Fibroblast of lung (primary cell): Measurements from ENCODE around the gene HNRNPA3.
"Not testable (repeated sequence)": the region's sequence is repeated elsewhere in the genome, so short reads cannot be mapped to it uniquely, and the experiment has no call there.

ENCODE experiments used
- EZH2 ChIP-seq: IDR thresholded peaks from 2 replicates; pipeline ENCODE4 v1.5.1; 2012; ENCODE audit warnings: low read length, control low read depth, mild to moderate bottlenecking; ENCODE audit errors: missing control alignments
- TF ChIP-seq, protein P1 (sequence below), 2 donors: IDR thresholded peaks in 1 of 2; conservative IDR thresholded peaks in 1 of 2; 1 replicate in 1 of 2; 2 replicates in 1 of 2; pipeline ENCODE4 v1.5.1; 2011 to 2012; ENCODE audit warnings: low read length in 2 of 2, control low read depth in 1 of 2, inconsistent platforms in 1 of 2, low read depth in 1 of 2, mild to moderate bottlenecking in 1 of 2

- TF ChIP-seq EZH2: not testable (repeated sequence)
- TF ChIP-seq, protein P1, sequence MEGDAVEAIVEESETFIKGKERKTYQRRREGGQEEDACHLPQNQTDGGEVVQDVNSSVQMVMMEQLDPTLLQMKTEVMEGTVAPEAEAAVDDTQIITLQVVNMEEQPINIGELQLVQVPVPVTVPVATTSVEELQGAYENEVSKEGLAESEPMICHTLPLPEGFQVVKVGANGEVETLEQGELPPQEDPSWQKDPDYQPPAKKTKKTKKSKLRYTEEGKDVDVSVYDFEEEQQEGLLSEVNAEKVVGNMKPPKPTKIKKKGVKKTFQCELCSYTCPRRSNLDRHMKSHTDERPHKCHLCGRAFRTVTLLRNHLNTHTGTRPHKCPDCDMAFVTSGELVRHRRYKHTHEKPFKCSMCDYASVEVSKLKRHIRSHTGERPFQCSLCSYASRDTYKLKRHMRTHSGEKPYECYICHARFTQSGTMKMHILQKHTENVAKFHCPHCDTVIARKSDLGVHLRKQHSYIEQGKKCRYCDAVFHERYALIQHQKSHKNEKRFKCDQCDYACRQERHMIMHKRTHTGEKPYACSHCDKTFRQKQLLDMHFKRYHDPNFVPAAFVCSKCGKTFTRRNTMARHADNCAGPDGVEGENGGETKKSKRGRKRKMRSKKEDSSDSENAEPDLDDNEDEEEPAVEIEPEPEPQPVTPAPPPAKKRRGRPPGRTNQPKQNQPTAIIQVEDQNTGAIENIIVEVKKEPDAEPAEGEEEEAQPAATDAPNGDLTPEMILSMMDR (conservative IDR thresholded peaks at IDR 0.05 in 1 of 2, IDR thresholded peaks at IDR 0.05 in 1 of 2; ENCODE audit: low read depth in 1 of 2, low read length in 2 of 2): not testable (repeated sequence)
Observed at GRCh38 chr2:177246523-177247030, 34.0 kb downstream of the HNRNPA3 start.
